Neuron (in vitro differentiated cells): ENCODE measurements around the gene ALDH1A3.
A peak's percentile ranks its signal among the peaks of the same experiment; 100 is the strongest.

Experiments
- H2AFZ ChIP-seq: one replicate; pipeline ENCODE4 v1.6.1; 2013; ENCODE audit warnings: low read depth, mild to moderate bottlenecking, inconsistent platforms, low read length, moderate library complexity
- H3K27me3 ChIP-seq: one replicate; pipeline ENCODE4 v1.6.1; 2013; ENCODE audit warnings: low read length; ENCODE audit not compliant: insufficient read depth
- H3K36me3 ChIP-seq: one replicate; pipeline ENCODE4 v1.6.1; 2013; ENCODE audit warnings: low read length; ENCODE audit not compliant: insufficient read depth
- H3K4me1 ChIP-seq: one replicate; pipeline ENCODE4 v1.6.1; 2013; ENCODE audit warnings: low read length; ENCODE audit not compliant: insufficient read depth
- H3K4me3 ChIP-seq: 2 replicates; pipeline ENCODE4 v1.5.1; 2013; ENCODE audit warnings: mild to moderate bottlenecking, low read length, moderate library complexity
- H3K9me3 ChIP-seq: one replicate; pipeline ENCODE4 v1.6.1; 2013; ENCODE audit warnings: low read length

The ALDH1A3 gene

GRCh38 chr15:100863796-100864267 is 15.8 kb upstream of the ALDH1A3 start:
- Histone ChIP-seq H3K9me3 (peaks cover 2% of the 10 kb centered on the region), H2AFZ (no peak overlapping the region), H3K4me1 (no peaks in the 10 kb centered on the region), H3K4me3 (no peak overlapping the region), H3K36me3 (no peaks in the 10 kb centered on the region), H3K27me3 (no peaks in the 10 kb centered on the region)

- H3K27me3 ChIP-seq: no peaks in the 10 kb centered on the region
- no peak overlapping the region for H2AFZ ChIP-seq
- no peak overlapping the region for H3K4me3 ChIP-seq
- no peaks in the 10 kb centered on the region for H3K4me1 ChIP-seq
- H3K36me3 ChIP-seq: no peaks in the 10 kb centered on the region
- H3K9me3 ChIP-seq: no peaks in the 10 kb centered on the region
Observed at GRCh38 chr15:100866386-100867330, 13.0 kb upstream of the ALDH1A3 start.

GRCh38 chr15:100867433-100867832 is 12.2 kb upstream of the ALDH1A3 start:
- Histone ChIP-seq H3K4me3 (no peak overlapping the region), H3K27me3 (no peaks in the 10 kb centered on the region), H3K4me1 (no peaks in the 10 kb centered on the region), H3K36me3 (no peaks in the 10 kb centered on the region), H3K9me3 (no peaks in the 10 kb centered on the region), H2AFZ (no peak overlapping the region)

GRCh38 chr15:100869151-100869999 is 10.3 kb upstream of the ALDH1A3 start:
- no peaks in the 10 kb centered on the region for H3K27me3 ChIP-seq
- no peak overlapping the region for H2AFZ ChIP-seq
- H3K4me3 ChIP-seq: no peak overlapping the region
- H3K9me3 ChIP-seq: no peaks in the 10 kb centered on the region
- H3K4me1 ChIP-seq: no peaks in the 10 kb centered on the region
- H3K36me3 ChIP-seq: no peaks in the 10 kb centered on the region

GRCh38 chr15:100873029-100873677 is 6.5 kb upstream of the ALDH1A3 start:
- H2AFZ ChIP-seq: no peak overlapping the region
- H3K4me1 ChIP-seq: no peaks in the 10 kb centered on the region
- no peaks in the 10 kb centered on the region for H3K36me3 ChIP-seq
- H3K4me3 ChIP-seq: no peak overlapping the region
- H3K9me3 ChIP-seq: no peaks in the 10 kb centered on the region
- H3K27me3 ChIP-seq: peaks cover 16% of the 10 kb centered on the region

- no peak overlapping the region for H3K4me3 ChIP-seq
- no peaks in the 10 kb centered on the region for H3K9me3 ChIP-seq
- peaks cover 36% of the 10 kb centered on the region for H3K27me3 ChIP-seq
- H3K36me3 ChIP-seq: no peaks in the 10 kb centered on the region
- H3K4me1 ChIP-seq: peaks cover 1% of the 10 kb centered on the region
- H2AFZ ChIP-seq: no peak overlapping the region
Observed at GRCh38 chr15:100875495-100875894, 4.1 kb upstream of the ALDH1A3 start.

- Histone ChIP-seq H3K4me3 (no peak overlapping the region), H3K27me3 (peaks cover 41% of the 10 kb centered on the region), H3K9me3 (no peaks in the 10 kb centered on the region), H2AFZ (no peak overlapping the region), H3K4me1 (peaks cover 1% of the 10 kb centered on the region), H3K36me3 (no peaks in the 10 kb centered on the region)
Observed at GRCh38 chr15:100875976-100876375, 3.7 kb upstream of the ALDH1A3 start.

GRCh38 chr15:100877551-100877950 is 2.1 kb upstream of the ALDH1A3 start:
- H3K4me3 ChIP-seq: no peak overlapping the region
- H3K27me3 ChIP-seq: peaks cover 56% of the 10 kb centered on the region
- H2AFZ ChIP-seq: no peak overlapping the region
- peaks cover 1% of the 10 kb centered on the region for H3K4me1 ChIP-seq
- H3K36me3 ChIP-seq: no peaks in the 10 kb centered on the region
- no peaks in the 10 kb centered on the region for H3K9me3 ChIP-seq

- H3K4me3 ChIP-seq: no peak overlapping the region
Observed at GRCh38 chr15:100878130-100878529, 1.5 kb upstream of the ALDH1A3 start.

GRCh38 chr15:100878648-100879047 is 983 bp upstream of the ALDH1A3 start:
- H2AFZ ChIP-seq: no peak overlapping the region
- peaks cover 67% of the 10 kb centered on the region for H3K27me3 ChIP-seq

More at GRCh38 chr15:100878130-100878529, 1.5 kb upstream of the ALDH1A3 start:
- peaks cover 61% of the 10 kb centered on the region for H3K27me3 ChIP-seq
- no peak overlapping the region for H2AFZ ChIP-seq
- H3K4me1 ChIP-seq: peaks cover 1% of the 10 kb centered on the region
- no peaks in the 10 kb centered on the region for H3K36me3 ChIP-seq
- no peaks in the 10 kb centered on the region for H3K9me3 ChIP-seq

GRCh38 chr15:100879061-100879463 is 569 bp upstream of the ALDH1A3 start:
- peaks cover 70% of the 10 kb centered on the region for H3K27me3 ChIP-seq

More at GRCh38 chr15:100878648-100879047, 983 bp upstream of the ALDH1A3 start:
- Histone ChIP-seq H3K36me3 (no peaks in the 10 kb centered on the region), H3K9me3 (no peaks in the 10 kb centered on the region), H3K4me1 (peaks cover 1% of the 10 kb centered on the region), H3K4me3 (no peak overlapping the region)

GRCh38 chr15:100880139-100880896 is 687 bp downstream of the ALDH1A3 start:
- Histone ChIP-seq H3K4me3 (no peak overlapping the region), H2AFZ (no peak overlapping the region), H3K36me3 (no peaks in the 10 kb centered on the region), H3K4me1 (peaks cover 1% of the 10 kb centered on the region), H3K27me3 (peaks cover 73% of the 10 kb centered on the region), H3K9me3 (no peaks in the 10 kb centered on the region)

More at GRCh38 chr15:100879061-100879463, 569 bp upstream of the ALDH1A3 start:
- no peaks in the 10 kb centered on the region for H3K9me3 ChIP-seq
- H3K36me3 ChIP-seq: no peaks in the 10 kb centered on the region
- H3K4me1 ChIP-seq: peaks cover 1% of the 10 kb centered on the region
- peak overlapping the region; percentile 11 for H3K4me3 ChIP-seq
- no peak overlapping the region for H2AFZ ChIP-seq
